Neural cell (in vitro differentiated cells): ENCODE data around the gene TPH2. TPM values are rescaled to one million over a fixed set of nuclear protein-coding genes. Genes with fewer than 3 reads are reported as not detected.

Experiments
- H2AFZ ChIP-seq: fragments of 200-600, 300-800 bp; sonication (generic), shearing (Covaris generic); 2 replicates; pipeline ENCODE4 v1.6.0; 2014; ENCODE audit warnings: low read depth, mild to moderate bottlenecking, antibody characterized with exemption, low read length, moderate library complexity
- H3F3A ChIP-seq: fragments of 200-600 bp; shearing (Covaris generic); 2 replicates; pipeline ENCODE4 v1.6.1; 2016; ENCODE audit warnings: mild to moderate bottlenecking, moderate library complexity, mixed read lengths, antibody characterized with exemption, low read length; ENCODE audit not compliant: insufficient read depth, poor library complexity, severe bottlenecking
- H3K27ac ChIP-seq: fragments of 200-600, 300-800 bp; sonication (generic), shearing (Covaris generic); 2 replicates; pipeline ENCODE4 v1.5.1; 2014; ENCODE audit warnings: mild to moderate bottlenecking, low read length, moderate library complexity
- H3K27me3 ChIP-seq: fragments of 300-800, 200-600 bp; sonication (generic), shearing (Covaris generic); 2 replicates; pipeline ENCODE4 v1.6.0; 2014; ENCODE audit warnings: mild to moderate bottlenecking, low read depth, low read length, moderate library complexity; ENCODE audit not compliant: insufficient read depth
- H3K36me3 ChIP-seq: fragments of 300-800, 200-600 bp; sonication (generic), shearing (Covaris generic); 2 replicates; pipeline ENCODE4 v1.5.1; 2014; ENCODE audit warnings: mild to moderate bottlenecking, antibody characterized with exemption, low read length, moderate library complexity; ENCODE audit not compliant: insufficient read depth
- H3K4me2 ChIP-seq: fragments of 300-800, 200-600 bp; sonication (generic), shearing (Covaris generic); 2 replicates; pipeline ENCODE4 v1.6.0; 2014; ENCODE audit warnings: mild to moderate bottlenecking, low read length
- H3K4me3 ChIP-seq: fragments of 300-800, 200-600 bp; sonication (generic), shearing (Covaris generic); 2 replicates; pipeline ENCODE4 v1.5.1; 2014; ENCODE audit warnings: mild to moderate bottlenecking, low read length, moderate library complexity
- H3K79me2 ChIP-seq: fragments of 200-600 bp; shearing (Covaris generic); replicated peaks from 2 replicates; pipeline ENCODE4 v1.6.0; 2014; ENCODE audit warnings: mild to moderate bottlenecking, low read length, moderate library complexity; ENCODE audit not compliant: insufficient read depth
- H3K9ac ChIP-seq: fragments of 300-800, 200-600 bp; sonication (generic), shearing (Covaris generic); 2 replicates; pipeline ENCODE4 v1.6.1; 2016; ENCODE audit warnings: mild to moderate bottlenecking, low read length, mixed read lengths
- H3K9me2 ChIP-seq: fragments of 200-600 bp; shearing (Covaris generic); 2 replicates; pipeline ENCODE4 v1.6.1; 2016; ENCODE audit warnings: mild to moderate bottlenecking, low read length, mixed read lengths; ENCODE audit not compliant: insufficient read depth
- H3K9me3 ChIP-seq: fragments of 200-600, 300-800 bp; sonication (generic), shearing (Covaris generic); 2 replicates; pipeline ENCODE4 v1.6.1; 2016; ENCODE audit warnings: mild to moderate bottlenecking, mixed run types, low read length, moderate library complexity, mixed read lengths
- H4K20me1 ChIP-seq: fragments of 200-600 bp; shearing (Covaris generic); 2 replicates; pipeline ENCODE4 v1.6.1; 2016; ENCODE audit warnings: mild to moderate bottlenecking, mixed run types; ENCODE audit not compliant: insufficient read depth
- CTCF ChIP-seq: fragments of 450-650 bp; IDR thresholded peaks from 2 replicates; pipeline ENCODE4 v1.5.1; 2014; ENCODE audit warnings: antibody characterized with exemption, mild to moderate bottlenecking, moderate library complexity; ENCODE audit not compliant: poor library complexity, severe bottlenecking
- EP300 ChIP-seq: fragments of 450-650 bp; conservative IDR thresholded peaks from 2 replicates; pipeline ENCODE4 v1.6.1; 2014; ENCODE audit warnings: antibody characterized with exemption, mild to moderate bottlenecking, moderate library complexity; ENCODE audit not compliant: poor library complexity, severe bottlenecking
- EZH2 ChIP-seq: fragments of 200-600, 300-800 bp; shearing (Covaris generic), sonication (generic); IDR thresholded peaks from 2 replicates; pipeline ENCODE4 v1.6.1; 2014; ENCODE audit warnings: antibody characterized with exemption, low read length, borderline replicate concordance, mild to moderate bottlenecking; ENCODE audit not compliant: insufficient read depth, poor library complexity, severe bottlenecking
- MXI1 ChIP-seq: fragments of 450-650 bp; conservative IDR thresholded peaks from 2 replicates; pipeline ENCODE4 v1.6.1; 2014; ENCODE audit warnings: antibody characterized with exemption, mild to moderate bottlenecking; ENCODE audit not compliant: poor library complexity, severe bottlenecking
- POLR2AphosphoS5 ChIP-seq: IDR thresholded peaks from 2 replicates; pipeline ENCODE4 v1.6.1; 2012
- RAD21 ChIP-seq: fragments of 450-650 bp; conservative IDR thresholded peaks from 2 replicates; pipeline ENCODE4 v1.6.1; 2014; ENCODE audit warnings: antibody characterized with exemption, mild to moderate bottlenecking, moderate library complexity
- REST ChIP-seq: IDR thresholded peaks from 2 replicates; pipeline ENCODE4 v1.6.1; 2012; ENCODE audit warnings: borderline replicate concordance
- SMC3 ChIP-seq: fragments of 450-650 bp; conservative IDR thresholded peaks from 2 replicates; pipeline ENCODE4 v1.6.1; 2014; ENCODE audit warnings: antibody characterized with exemption, mild to moderate bottlenecking, moderate library complexity; ENCODE audit not compliant: poor library complexity
- TAF1 ChIP-seq: IDR thresholded peaks from 2 replicates; pipeline ENCODE4 v1.6.1; 2012; ENCODE audit warnings: low read depth
- polyA plus RNA-seq: library from polyadenylated mRNA; depleted of rRNA; stranded (reverse); fragments of >200 nt; gene quantifications from 2 replicates; pipeline ENCODE4 v1.2.3, GENCODE V29; 2014

Gene TPH2
- polyA plus RNA-seq, 1 donor from 2014 or later, result 0.33 TPM

GRCh38 chr12:71900091-71900490, 38.6 kb upstream of the TPH2 start:
- peaks cover 6% of the 10 kb centered on the region for H3K36me3 ChIP-seq
- H3K9me2 ChIP-seq, result no peaks in the 10 kb centered on the region
- H3K79me2 ChIP-seq, result no peaks in the 10 kb centered on the region
- no peak overlapping the region for H2AFZ ChIP-seq
- no peaks in the 10 kb centered on the region for H4K20me1 ChIP-seq
- H3K4me3 ChIP-seq, result no peak overlapping the region
- H3K9me3 ChIP-seq, result no peaks in the 10 kb centered on the region
- no peaks in the 10 kb centered on the region for H3K27me3 ChIP-seq
- H3K4me2 ChIP-seq, result no peak overlapping the region
- TF ChIP-seq RAD21, result no peak
- TF ChIP-seq POLR2AphosphoS5, result no peak
- TF ChIP-seq TAF1, result no peak
- H3K27ac ChIP-seq, result no peak overlapping the region
- no peak overlapping the region for H3K9ac ChIP-seq
- H3F3A ChIP-seq, result no peaks in the 10 kb centered on the region

GRCh38 chr12:71904629-71905028, 34.0 kb upstream of the TPH2 start:
- TF ChIP-seq EP300 (no peak), EZH2 (no peak), MXI1 (no peak), REST (no peak), RAD21 (no peak), TAF1 (no peak), SMC3 (no peak), CTCF (no peak), POLR2AphosphoS5 (no peak)
- Histone ChIP-seq H3F3A (no peaks in the 10 kb centered on the region), H3K4me2 (no peak overlapping the region), H3K36me3 (peaks cover 6% of the 10 kb centered on the region), H3K9me3 (no peaks in the 10 kb centered on the region), H3K27me3 (no peaks in the 10 kb centered on the region), H2AFZ (no peak overlapping the region), H4K20me1 (no peaks in the 10 kb centered on the region), H3K9ac (no peak overlapping the region), H3K79me2 (no peaks in the 10 kb centered on the region), H3K4me3 (no peak overlapping the region), H3K9me2 (no peaks in the 10 kb centered on the region), H3K27ac (no peak overlapping the region)

GRCh38 chr12:71935594-71935993, 3.1 kb upstream of the TPH2 start:
- TF ChIP-seq POLR2AphosphoS5 (no peak), MXI1 (no peak), CTCF (no peak), TAF1 (no peak), EZH2 (no peak), REST (no peak), RAD21 (no peak), EP300 (no peak), SMC3 (no peak)
- H3K4me2 ChIP-seq, result no peak overlapping the region
- H3F3A ChIP-seq, result no peaks in the 10 kb centered on the region

More at GRCh38 chr12:71935594-71935993, 3.1 kb upstream of the TPH2 start:
- H3K9me2 ChIP-seq, result no peaks in the 10 kb centered on the region
- no peaks in the 10 kb centered on the region for H3K36me3 ChIP-seq
- no peaks in the 10 kb centered on the region for H3K9me3 ChIP-seq
- no peaks in the 10 kb centered on the region for H3K27me3 ChIP-seq
- no peaks in the 10 kb centered on the region for H4K20me1 ChIP-seq
- H3K9ac ChIP-seq, result no peak overlapping the region
- H3K27ac ChIP-seq, result no peak overlapping the region
- H3K4me3 ChIP-seq, result no peak overlapping the region
- no peaks in the 10 kb centered on the region for H3K79me2 ChIP-seq
- H2AFZ ChIP-seq, result no peak overlapping the region
